GM21576 (cell line): ENCODE results near the gene MSI2.

Source experiments
- ATAC-seq: cut with Tn5 transposase; IDR thresholded peaks from one replicate; pipeline ENCODE4 v1.9.1; 2021; ENCODE audit warnings: mild to moderate bottlenecking, moderate library complexity; ENCODE audit not compliant: unreplicated experiment

Gene MSI2

GRCh38 chr17:57582881-57583756, 326.8 kb downstream of the MSI2 start:
- no peak for ATAC-seq

- ATAC-seq, result no peak
Measured at GRCh38 chr17:57584050-57584551, 327.8 kb downstream of the MSI2 start.

- no peak for ATAC-seq
Measured at GRCh38 chr17:57585341-57586195, 329.2 kb downstream of the MSI2 start.

- no peak for ATAC-seq
Measured at GRCh38 chr17:57586196-57586740, 329.9 kb downstream of the MSI2 start.

GRCh38 chr17:57586742-57587141, 330.4 kb downstream of the MSI2 start:
- no peak for ATAC-seq

GRCh38 chr17:57587193-57587969, 331.1 kb downstream of the MSI2 start:
- no peak for ATAC-seq

GRCh38 chr17:57588086-57588485, 331.8 kb downstream of the MSI2 start:
- ATAC-seq, result no peak

- ATAC-seq, result no peak
Measured at GRCh38 chr17:57589151-57590034, 333.1 kb downstream of the MSI2 start.

GRCh38 chr17:57593739-57594462, 337.6 kb downstream of the MSI2 start:
- ATAC-seq, result no peak

- no peak for ATAC-seq
Measured at GRCh38 chr17:57594767-57595166, 338.4 kb downstream of the MSI2 start.

GRCh38 chr17:57595426-57595825, 339.1 kb downstream of the MSI2 start:
- ATAC-seq, result no peak

GRCh38 chr17:57595947-57596695, 339.8 kb downstream of the MSI2 start:
- no peak for ATAC-seq

- no peak for ATAC-seq
Measured at GRCh38 chr17:57597101-57597500, 340.8 kb downstream of the MSI2 start.

- no peak for ATAC-seq
Measured at GRCh38 chr17:57597531-57598453, 341.5 kb downstream of the MSI2 start.

- no peak for ATAC-seq
Measured at GRCh38 chr17:57599271-57600045, 343.1 kb downstream of the MSI2 start.

- no peak for ATAC-seq
Measured at GRCh38 chr17:57600074-57600473, 343.8 kb downstream of the MSI2 start.
